HUDEP-2 (cell line): Measurements from ENCODE around the gene DUS2.
A peak's percentile ranks its signal among the peaks of the same experiment; 100 is the strongest.

Experiments used
- DNase-seq, 76 experiments: peaks; one replicate each; lab custom pipeline; 2025; ENCODE audit not compliant: unreplicated experiment in 76 of 76; lab: John Stamatoyannopoulos, UW

DUS2 gene

DNA sequence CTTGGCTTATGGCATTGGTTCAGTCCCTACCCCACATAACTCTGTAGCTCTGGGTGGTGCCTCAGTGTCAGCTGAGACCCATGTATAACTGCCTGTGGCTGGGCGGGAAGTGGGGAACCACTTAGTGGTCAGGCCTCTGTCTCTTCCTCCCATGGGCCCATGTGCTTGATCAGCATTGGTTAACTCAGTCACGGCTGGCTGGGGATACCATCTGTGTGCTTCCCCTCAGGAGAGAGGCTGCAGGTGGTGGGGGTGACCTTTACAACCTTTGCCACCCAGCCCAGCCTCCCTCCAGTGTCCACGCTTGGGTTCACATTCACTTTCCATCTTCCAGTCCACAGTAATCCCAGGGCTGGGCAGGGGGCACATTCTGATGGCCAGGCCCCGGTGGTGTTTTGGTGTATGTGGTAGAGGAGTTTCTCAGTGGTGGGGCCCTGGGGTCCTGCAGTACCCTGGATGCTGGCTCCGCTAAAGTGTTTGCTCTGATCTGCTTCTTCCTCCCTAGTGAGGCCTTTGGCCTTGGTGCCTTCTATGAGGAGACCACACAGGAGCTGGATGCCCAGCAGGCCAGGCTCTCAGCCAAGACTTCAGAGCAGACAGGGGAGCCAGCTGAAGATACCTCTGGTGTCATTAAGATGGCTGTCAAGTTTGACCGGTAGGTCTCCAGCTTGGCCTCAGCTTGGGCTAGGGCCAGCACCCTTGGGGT is 51.9 kb downstream of the DUS2 start:
- no peak for DNase-seq

DNA sequence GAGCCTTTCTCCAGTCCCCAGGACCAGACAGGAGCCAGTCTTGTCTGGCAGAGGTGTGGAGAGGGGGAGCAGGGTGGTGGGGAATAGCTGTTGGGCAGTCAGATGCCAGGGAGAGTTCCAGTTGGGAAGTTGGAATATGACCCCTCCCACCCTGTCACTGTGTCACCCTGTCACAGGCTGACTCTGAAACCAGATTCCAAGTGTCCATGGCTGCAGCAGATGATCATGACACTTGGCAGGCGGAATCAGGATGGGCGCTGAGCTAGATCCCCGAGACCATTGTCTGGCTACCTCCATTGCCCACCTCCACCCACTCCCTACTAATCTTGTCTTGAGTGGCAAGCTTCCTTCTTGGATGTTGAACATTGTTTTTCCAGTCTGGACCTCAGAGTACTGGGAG is 52.9 kb downstream of the DUS2 start:
- no peak for DNase-seq

DNA sequence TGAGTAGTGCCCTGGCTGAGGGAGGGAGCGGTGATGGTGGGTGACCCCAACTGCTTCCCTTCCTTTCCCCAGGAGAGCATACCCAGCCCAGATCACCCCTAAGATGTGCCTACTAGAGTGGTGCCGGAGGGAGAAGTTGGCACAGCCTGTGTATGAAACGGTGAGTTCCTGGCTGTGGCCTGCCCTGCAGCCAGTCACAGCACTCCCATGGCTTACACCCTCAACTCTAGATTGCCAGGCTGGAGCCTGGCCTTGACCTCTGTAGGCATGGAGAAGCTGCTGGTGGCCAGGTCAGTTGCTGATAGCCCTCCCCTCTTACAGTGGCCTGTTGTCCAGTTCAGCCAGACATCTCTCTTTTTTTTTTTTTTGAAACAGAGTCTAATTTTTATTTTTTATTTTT is 53.5 kb downstream of the DUS2 start:
- no peak for DNase-seq

DNA sequence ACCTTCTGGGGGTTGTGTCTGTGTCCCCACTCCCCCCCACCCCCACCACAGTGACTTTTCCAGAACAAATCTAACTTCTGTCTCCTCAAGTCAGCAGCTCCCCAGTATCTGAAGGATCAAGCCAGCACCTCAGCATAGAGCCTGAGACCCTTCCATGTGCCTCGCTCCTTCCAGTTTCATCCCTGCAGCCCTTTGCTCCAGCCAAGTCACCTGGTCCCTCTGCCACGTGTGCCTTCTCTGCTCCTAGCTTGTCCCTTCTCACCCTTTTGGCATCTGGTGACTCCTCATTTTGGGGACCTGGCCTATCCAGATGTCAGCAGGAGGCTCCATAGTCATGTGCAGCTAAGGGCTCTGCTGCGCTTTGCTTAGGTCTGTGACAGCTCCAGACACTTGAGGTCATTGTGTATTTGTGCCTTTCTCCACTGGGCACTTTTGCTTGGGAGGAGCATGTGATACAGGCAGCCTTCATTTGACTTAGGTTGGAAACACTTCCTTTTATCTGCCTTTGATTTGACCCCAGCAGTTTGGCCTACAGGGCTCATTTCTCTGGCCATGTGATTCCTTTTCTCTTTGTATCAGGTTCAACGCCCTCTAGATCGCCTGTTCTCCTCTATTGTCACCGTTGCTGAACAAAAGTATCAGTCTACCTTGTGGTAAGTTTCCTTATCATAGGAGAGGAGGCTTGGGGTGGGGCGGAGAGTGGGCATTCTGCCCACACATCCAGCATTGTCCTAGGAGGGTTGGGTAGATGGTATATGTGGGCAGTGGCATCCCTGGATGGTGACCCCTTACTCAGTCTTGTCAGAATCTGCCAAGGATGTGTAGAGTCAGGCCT is 55.0 kb downstream of the DUS2 start:
- peak in 64 of 76 experiments; percentile 21 to 84 (median 48) for DNase-seq

DNA sequence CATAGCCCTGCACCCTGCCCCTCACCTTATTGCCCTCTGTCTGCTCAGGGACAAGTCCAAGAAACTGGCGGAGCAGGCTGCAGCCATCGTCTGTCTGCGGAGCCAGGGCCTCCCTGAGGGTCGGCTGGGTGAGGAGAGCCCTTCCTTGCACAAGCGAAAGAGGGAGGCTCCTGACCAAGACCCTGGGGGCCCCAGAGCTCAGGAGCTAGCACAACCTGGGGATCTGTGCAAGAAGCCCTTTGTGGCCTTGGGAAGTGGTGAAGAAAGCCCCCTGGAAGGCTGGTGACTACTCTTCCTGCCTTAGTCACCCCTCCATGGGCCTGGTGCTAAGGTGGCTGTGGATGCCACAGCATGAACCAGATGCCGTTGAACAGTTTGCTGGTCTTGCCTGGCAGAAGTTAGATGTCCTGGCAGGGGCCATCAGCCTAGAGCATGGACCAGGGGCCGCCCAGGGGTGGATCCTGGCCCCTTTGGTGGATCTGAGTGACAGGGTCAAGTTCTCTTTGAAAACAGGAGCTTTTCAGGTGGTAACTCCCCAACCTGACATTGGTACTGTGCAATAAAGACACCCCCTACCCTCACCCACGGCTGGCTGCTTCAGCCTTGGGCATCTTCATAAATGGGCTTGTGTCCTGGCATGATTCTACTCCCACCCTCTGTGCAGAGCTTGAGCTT is 55.8 kb downstream of the DUS2 start:
- DNase-seq = peak in 1 of 76 experiments; percentile 63

DNA sequence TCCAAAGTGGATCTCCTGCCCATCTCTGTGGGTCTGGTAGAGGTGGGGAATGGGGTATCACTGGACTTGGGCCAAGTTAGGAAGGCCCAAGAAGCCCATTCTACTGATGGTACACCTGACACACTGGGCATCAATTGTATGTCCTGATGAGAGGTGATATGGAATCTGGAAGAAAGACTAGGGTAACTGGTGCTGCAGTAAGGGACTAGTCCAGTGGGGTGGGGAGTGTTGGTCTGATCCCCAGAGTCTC is 56.2 kb downstream of the DUS2 start:
- DNase-seq = no peak

DNA sequence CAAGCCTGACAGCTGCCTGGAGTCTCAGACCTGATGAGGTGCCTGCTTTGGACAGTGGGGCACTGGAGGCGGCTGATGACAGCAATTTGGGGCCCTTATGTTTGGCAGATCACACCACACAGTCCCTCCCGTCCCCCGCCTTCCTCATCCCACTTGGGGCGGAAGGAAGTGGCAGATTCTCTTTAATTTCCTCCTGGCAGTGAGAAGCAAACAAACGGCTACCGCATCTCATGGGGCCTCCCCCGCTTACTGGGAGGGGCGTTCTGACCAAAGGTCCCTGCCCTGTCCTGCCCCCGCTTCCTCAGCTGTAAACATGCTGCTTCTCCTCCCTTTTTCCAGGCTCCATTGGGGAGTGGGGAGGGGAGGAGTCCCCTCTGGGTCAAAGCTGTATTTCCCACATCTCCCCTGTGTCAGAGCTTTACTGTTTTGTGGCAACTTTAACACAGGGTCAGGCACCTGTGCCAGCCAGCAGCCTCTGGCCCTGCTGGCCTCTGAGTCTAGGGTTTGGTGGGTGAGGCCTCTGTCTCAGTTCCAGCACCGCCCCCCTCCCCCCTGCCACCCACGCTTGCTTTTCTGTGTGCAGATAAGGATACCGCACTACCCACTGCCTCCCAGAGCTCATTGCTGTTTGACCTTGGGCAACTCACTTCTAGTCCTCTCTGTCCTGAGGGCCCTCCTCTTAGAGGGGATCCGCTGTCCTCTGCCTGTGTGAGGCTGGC is 56.7 kb downstream of the DUS2 start:
- DNase-seq = peak in 75 of 76 experiments; percentile 55 to 98 (median 92)

DNA sequence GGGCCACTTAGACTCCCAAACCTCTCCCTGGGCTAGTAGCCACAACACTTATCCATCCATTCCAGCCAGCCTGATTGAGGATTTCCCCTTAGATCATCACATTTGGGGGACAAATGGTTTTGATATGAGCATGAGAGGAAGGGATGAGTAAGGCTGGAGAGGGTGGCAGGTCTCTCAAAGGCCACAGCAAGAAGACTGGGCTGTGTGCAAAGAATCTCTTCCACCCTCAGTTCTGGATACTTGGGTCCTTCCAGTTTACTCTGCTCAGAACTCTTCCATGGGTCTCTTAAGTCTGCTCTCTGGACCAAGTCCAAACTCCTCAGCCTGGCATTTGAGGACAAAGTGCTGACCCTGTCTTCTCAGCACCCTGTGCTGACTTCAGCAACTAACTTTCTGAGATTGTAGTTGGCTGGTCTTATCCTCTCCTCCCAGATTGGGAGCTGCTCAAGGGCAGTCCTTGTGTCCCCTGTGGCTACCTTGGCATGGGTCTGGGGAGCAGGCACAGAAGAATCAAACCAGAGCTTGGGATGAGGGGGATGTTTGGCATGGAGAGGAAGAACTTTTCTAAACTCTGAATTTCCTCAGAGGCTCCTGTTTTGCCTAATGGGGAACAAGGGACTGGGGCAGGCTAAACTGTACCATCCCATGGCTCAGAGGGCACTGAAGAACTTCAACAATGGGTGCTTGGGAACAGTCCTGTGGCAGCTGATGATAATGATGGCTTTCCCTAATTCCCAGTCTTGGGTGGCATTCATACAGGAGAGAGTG is 59.0 kb downstream of the DUS2 start:
- no peak for DNase-seq

DNA sequence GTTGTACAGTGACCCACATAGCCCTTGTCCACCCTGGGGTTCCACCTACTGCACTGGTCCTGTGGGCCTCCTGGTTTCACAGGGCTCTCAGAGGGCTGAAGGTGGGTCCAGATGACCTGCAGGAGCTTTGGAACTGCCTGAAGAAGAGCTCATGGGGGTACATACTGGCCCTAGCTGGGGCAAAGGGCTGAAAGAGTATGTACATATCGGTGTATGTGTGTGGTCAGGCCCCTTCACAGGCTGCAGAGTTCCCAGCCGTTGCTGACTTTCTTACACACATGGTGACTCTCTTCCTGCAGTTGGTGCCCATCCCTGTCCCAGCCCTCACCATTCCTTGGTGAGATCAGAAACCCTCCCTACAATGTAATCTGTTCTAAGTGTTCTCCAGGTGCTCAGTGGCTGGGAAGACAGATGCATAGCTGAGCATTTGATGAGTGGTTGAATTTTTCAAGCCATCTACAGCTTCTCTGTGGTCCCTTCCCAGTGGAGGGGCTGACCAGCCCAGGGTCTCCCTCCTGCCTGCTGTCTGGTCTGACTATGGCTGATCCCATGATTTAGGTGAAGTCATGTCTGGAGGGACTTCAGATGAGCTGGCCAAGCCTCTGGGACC is 59.6 kb downstream of the DUS2 start:
- DNase-seq = no peak

DNA sequence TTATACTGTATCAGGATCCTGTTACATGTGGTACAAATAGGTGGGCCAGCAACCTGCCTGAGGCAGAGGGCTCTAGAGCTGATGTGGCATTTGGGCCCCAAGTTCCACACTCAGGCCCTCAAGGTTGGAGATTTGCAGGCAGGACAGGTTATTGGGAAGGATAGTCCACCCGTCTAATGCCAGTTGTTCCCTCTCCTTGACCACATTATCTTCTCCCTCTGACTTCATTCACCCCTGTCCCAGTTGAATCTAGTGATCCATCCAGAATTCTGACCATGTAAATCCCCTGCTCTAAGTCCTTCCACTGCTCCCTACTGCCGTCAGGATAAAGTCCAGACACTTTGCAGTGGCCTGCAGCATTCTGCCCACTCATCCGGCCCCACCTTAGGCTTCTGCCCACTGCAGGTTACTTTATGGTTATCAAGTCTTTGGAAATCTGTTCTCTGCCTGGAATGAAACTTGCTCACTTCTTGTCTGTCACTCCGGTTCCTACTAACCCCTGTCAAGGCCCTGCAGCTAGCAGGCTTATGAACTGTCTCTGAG is 60.2 kb downstream of the DUS2 start:
- no peak for DNase-seq

DNA sequence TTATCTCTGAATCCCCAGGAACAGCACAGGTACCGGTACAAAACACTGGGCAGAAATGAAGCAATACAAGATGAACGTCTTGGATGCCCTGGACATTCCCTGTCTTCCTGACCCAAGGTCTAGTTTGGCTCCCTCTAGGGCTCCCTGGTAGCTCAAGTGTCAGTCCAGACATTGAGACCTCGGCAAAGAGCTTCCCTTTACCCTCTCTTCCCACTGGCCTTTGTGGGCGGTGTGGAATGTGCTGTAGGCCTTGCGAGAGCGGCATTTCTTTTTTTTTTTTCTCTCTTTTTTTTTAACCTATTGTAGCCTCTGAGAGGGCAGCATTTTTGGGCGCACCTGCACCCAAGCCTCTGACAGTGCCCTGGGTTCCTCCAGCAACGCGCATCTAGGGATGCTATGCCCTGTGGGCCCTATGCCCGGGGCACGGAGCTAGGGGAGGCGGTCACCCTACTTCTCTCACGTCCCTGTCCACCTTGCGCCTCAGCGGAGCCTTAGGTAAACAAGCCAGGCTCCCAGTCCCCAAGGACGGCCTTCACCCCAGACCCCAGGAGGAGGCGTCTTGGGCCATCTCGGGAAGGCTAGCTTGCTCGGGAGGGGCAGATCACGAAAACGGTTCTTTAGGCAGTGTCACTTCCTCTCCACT is 60.9 kb downstream of the DUS2 start:
- peak in 1 of 76 experiments; percentile 71 for DNase-seq

DNA sequence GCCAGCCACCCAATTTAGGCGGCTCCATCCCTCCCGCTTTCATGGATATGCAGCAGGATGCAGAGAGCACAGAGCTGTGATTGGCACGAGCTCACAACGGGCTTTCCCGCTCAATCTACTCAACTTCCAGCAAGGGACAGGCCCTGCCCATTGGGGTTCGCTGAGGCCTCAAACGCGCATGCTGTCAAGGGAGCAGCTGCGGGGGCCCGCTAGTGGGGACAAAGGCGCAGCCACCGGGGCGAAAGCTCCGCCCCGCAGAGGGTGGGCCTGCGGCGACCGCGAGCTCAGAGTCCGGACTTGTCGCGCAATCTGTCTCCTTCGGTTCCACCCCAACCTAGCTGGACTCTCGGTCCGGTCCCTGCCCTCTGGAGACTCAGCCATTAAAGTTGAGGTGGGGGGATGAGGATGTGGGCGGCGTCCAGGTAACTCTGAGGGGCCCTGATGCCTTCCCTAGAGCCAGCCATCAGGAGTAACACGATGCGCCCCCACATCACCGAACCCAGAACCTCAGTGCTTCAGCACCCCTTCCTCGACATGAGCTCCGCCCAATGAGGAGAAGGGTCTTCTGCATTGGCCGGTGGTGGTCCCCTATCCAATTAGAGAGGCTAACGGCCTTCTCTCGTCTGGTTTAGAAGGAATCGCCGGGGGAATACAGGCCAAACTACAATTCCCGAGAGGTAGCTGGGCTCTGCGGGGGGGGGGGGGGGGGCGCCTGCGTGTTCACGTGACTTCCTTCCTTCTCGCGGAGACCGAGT is 61.6 kb downstream of the DUS2 start:
- DNase-seq = peak in 73 of 76 experiments; percentile 57 to 95 (median 85)

DNA sequence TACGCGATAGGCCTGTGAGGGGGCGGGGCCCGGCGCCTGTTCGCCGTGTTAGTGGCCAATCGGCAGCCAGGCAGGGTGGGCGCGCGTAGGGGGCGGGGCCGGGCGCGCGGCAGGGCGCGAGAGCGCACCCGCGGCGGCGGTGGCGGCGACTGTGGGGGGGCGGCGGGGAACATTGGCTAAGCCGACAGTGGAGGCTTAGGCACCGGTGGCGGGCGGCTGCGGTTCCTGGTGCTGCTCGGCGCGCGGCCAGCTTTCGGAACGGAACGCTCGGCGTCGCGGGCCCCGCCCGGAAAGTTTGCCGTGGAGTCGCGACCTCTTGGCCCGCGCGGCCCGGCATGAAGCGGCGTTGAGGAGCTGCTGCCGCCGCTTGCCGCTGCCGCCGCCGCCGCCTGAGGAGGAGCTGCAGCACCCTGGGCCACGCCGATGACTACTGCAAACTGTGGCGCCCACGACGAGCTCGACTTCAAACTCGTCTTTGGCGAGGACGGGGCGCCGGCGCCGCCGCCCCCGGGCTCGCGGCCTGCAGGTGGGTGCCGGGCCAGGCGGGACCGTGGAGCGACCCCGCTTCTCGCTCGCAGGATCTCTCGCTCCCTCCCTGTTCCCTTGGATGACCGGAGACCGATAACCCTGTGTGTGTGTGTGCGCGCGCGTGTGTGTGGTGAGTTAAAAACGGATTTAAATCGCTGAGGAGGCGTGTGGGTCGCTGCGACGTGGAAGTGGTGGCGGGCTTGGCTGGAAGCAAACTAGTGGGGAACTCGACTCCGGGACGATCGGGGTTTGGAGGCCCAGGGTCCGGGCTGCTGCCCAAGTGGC is 62.4 kb downstream of the DUS2 start, which contains the start of gene NFATC3:
Gene NFATC3 (plus strand): TSS at position 112 of the 813 bp plus-strand sequence. CDS start 312 bp downstream, at position 424.
- DNase-seq = peak in 75 of 76 experiments; percentile 77 to 99 (median 96)

DNA sequence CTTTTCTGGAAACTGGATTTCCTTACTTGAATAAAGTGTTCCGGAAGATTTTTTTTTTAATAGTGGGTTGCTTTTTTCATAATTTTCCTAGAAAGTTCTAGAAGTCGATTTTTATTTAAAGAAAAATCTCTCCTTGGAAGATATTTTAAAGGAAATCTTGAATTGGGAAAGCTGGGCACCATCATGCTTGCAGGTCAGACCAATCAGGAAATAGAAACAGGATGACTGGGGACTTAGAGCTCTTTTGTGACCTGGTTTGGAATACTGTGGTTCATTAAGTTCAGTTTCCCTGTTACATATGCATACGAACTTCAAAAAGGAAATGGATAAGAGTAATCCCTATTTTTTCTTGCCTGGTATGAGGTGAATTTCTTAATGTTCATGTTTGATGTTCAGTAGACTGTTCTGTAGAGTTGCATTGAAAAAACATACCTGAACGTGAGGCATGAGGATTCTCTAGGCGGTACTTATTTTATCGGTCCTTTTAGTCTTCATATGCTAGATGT is 63.3 kb downstream of the DUS2 start:
- DNase-seq = peak in 8 of 76 experiments; percentile 20 to 50 (median 32)

DNA sequence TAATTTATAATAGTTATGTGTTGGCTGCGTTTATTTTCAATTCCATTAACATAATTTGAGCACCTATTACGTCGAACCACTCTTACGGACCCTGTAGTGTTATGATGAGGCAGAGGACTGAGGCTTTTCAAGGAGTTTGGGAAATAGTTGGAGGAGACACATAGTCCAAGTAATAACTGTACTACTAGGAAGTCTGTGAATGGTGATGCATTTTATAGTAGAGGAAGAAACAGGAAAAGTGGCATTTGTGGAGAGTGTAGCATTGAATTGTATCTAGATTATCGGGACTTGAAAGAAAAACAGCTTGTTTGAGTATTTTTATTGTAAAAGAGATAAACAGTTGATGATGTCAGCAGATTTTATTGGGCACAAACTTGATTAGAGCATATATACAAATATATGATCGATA is 63.8 kb downstream of the DUS2 start:
- DNase-seq = peak in 1 of 76 experiments; percentile 50

DNA sequence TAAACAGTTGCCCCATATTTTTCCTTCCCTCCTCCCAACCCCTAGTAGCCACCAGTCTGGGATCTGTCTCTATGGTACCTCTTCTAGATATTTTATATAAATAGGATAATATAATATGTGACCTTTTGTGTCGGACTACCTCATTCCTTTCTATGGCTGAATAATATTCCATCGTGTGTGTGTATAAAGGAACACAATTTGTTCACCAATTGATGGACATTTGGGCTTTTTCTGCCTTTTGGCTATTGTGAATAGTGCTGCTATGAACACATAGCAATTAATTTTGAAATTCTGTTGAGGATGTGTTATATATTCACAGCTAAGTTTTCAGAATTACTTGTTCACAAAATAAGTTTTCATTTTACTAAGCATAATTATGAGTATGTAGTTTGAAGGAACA is 64.6 kb downstream of the DUS2 start:
- no peak for DNase-seq
